ENCODE measurements around the gene RAET1E. TPM values are rescaled to one million over a fixed set of nuclear protein-coding genes. Genes with fewer than 3 reads are reported as not detected.

RAET1E gene
- total and polyA plus RNA-seq, 2 donors (not counting 3 experiments of a cell fraction or from before 2014, with no cell fraction given), result 0.04 TPM; not detected in 1

DNA sequence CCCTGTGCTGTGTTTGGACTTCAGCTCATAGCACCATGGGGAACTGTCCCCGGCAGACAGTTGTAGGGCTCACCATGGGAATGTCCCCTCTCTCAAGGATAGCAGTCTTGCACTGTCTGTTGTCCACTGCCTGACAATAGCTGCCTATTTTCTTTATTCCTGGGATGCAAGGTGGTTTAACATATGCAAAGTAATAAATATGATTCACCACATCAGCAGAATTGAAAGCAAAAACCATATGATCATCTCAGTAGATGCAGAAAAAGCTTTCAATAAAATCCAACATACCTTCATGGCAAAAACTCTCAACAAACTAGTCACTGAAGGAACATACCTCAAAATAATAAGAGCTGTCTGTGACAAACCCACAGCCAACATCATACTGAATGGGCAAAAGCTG is 20.3 kb downstream of the RAET1E start:
- ChIA-PET CTCF (interaction anchor here (1.6 kb wide), 1 partner anchor 12 kb away, joined by 4 read pairs; no protein-coding TSS in a partner anchor), POLR2A (no interaction called here)
- Histone ChIP-seq H4K20me1 (replicated peaks; ENCODE audit: control insufficient read depth, extremely low read depth, insufficient read depth, low read length) (no peaks in the 10 kb centered on the region), H3K4me2 (ENCODE audit: insufficient read depth, low read length) (no peak overlapping the region), H3K9me3 (replicated peaks; ENCODE audit: control insufficient read depth, insufficient read depth, low read length) (no peaks in the 10 kb centered on the region), H3K27me3 (ENCODE audit: control insufficient read depth in 2 of 2, insufficient read depth in 2 of 2, low read length in 2 of 2) (peaks cover 14 to 16% of the 10 kb centered on the region in 2 experiments), H3K9ac (replicated peaks; ENCODE audit: extremely low read depth, insufficient read depth, low read length) (no peak overlapping the region), H3K4me3 (replicated peaks in 1 of 3; ENCODE audit: insufficient read depth in 1 of 3, low read depth in 1 of 3, low read length in 3 of 3) (no peak overlapping the region), H3K36me3 (ENCODE audit: control insufficient read depth in 2 of 2, extremely low read depth in 1 of 2, insufficient read depth in 2 of 2, low read length in 2 of 2) (no peaks in the 10 kb centered on the region), H3K9me1 (replicated peaks; ENCODE audit: control insufficient read depth, extremely low read depth, insufficient read depth, low read length) (no peaks in the 10 kb centered on the region), H2AFZ (ENCODE audit: low read depth, low read length) (no peak overlapping the region), H3K4me1 (ENCODE audit: control insufficient read depth, extremely low read depth, insufficient read depth, low read length) (no peaks in the 10 kb centered on the region), H3K27ac (ENCODE audit: insufficient read depth, low read depth, low read length) (no peak overlapping the region), H3K79me2 (ENCODE audit: control insufficient read depth, insufficient read depth, low read length) (no peaks in the 10 kb centered on the region)
- dilution Hi-C loops (cut with MboI; ENCODE audit: extremely low pct_ligation_motif_present, low sequenced_read_pairs) (no loop called here), intact Hi-C loops (cut with micrococcal nuclease) (no loop called here)
- no peak for TF ChIP-seq EZH2 (IDR thresholded peaks at IDR 0.05; ENCODE audit: borderline replicate concordance, low read depth, low read length, severe bottlenecking)
- TF ChIP-seq, protein P1, sequence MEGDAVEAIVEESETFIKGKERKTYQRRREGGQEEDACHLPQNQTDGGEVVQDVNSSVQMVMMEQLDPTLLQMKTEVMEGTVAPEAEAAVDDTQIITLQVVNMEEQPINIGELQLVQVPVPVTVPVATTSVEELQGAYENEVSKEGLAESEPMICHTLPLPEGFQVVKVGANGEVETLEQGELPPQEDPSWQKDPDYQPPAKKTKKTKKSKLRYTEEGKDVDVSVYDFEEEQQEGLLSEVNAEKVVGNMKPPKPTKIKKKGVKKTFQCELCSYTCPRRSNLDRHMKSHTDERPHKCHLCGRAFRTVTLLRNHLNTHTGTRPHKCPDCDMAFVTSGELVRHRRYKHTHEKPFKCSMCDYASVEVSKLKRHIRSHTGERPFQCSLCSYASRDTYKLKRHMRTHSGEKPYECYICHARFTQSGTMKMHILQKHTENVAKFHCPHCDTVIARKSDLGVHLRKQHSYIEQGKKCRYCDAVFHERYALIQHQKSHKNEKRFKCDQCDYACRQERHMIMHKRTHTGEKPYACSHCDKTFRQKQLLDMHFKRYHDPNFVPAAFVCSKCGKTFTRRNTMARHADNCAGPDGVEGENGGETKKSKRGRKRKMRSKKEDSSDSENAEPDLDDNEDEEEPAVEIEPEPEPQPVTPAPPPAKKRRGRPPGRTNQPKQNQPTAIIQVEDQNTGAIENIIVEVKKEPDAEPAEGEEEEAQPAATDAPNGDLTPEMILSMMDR (IDR thresholded peaks at IDR 0.05; ENCODE audit: extremely low read depth in 1 of 2, insufficient read depth in 1 of 2, low read depth in 1 of 2, low read length in 2 of 2), result no peak
- no TSS peak for BruUV-seq (replicated peaks)
- DNase-seq (ENCODE audit: low read depth, low spot score), result no peak
- no peak for FAIRE-seq

DNA sequence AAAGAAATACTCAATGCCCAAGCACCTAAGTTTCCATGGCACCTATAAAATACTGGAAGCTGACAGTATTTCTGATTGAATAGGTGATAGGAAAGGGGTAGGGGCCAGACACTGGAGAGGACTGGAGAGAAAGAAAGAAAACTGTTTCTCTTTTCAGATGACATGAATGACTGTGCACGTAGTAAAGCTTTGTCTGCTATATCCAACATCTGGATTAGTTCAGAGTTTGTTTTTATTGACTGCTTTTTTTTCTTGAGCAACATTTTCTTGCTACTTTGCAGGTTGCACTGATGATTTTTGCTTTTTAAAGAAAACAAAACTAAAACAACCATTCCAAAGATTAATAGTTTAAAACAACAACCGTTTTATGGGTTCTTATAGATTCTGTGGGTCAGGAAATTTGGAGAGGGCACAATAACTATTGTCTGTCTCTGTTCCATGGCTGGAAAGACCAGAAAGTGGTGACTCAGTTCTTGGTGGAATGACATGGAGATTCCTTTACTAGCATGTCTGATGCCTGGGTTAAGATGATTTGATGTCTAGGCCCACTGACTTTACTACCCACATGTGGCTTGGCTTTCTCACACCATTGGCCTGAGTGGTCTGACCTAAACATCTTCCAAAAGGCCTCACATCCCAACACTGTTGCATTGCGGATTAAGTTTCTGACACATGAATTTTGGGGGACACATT is 21.5 kb downstream of the RAET1E start:
- no TSS peak for BruUV-seq (replicated peaks)
- Histone ChIP-seq H3K4me2 (ENCODE audit: insufficient read depth, low read length) (no peak overlapping the region), H3K4me1 (ENCODE audit: control insufficient read depth, extremely low read depth, insufficient read depth, low read length) (no peaks in the 10 kb centered on the region), H3K79me2 (ENCODE audit: control insufficient read depth, insufficient read depth, low read length) (no peaks in the 10 kb centered on the region), H3K9me3 (replicated peaks; ENCODE audit: control insufficient read depth, insufficient read depth, low read length) (no peaks in the 10 kb centered on the region), H3K27ac (ENCODE audit: insufficient read depth, low read depth, low read length) (no peak overlapping the region), H3K9me1 (replicated peaks; ENCODE audit: control insufficient read depth, extremely low read depth, insufficient read depth, low read length) (no peaks in the 10 kb centered on the region), H4K20me1 (replicated peaks; ENCODE audit: control insufficient read depth, extremely low read depth, insufficient read depth, low read length) (no peaks in the 10 kb centered on the region), H3K9ac (replicated peaks; ENCODE audit: extremely low read depth, insufficient read depth, low read length) (no peak overlapping the region), H3K27me3 (ENCODE audit: control insufficient read depth in 2 of 2, insufficient read depth in 2 of 2, low read length in 2 of 2) (peaks cover 14 to 16% of the 10 kb centered on the region in 2 experiments), H3K4me3 (replicated peaks in 1 of 3; ENCODE audit: insufficient read depth in 1 of 3, low read depth in 1 of 3, low read length in 3 of 3) (no peak overlapping the region), H3K36me3 (ENCODE audit: control insufficient read depth in 2 of 2, extremely low read depth in 1 of 2, insufficient read depth in 2 of 2, low read length in 2 of 2) (no peaks in the 10 kb centered on the region), H2AFZ (ENCODE audit: low read depth, low read length) (no peak overlapping the region)
- POLR2A ChIA-PET, result no interaction called here
- DNase-seq (ENCODE audit: low read depth, low spot score), result no peak
- CTCF ChIA-PET, result no interaction called here
- intact Hi-C loops (cut with micrococcal nuclease), result no loop called here
- TF ChIP-seq EZH2 (IDR thresholded peaks at IDR 0.05; ENCODE audit: borderline replicate concordance, low read depth, low read length, severe bottlenecking) (no peak), JUN (IDR thresholded peaks at IDR 0.05; ENCODE audit: borderline replicate concordance, insufficient read depth, insufficient read length, low read depth) (no peak), FOS (IDR thresholded peaks at IDR 0.05; ENCODE audit: borderline replicate concordance, insufficient read depth, low read length) (no peak), POLR2AphosphoS5 (IDR thresholded peaks at IDR 0.05; ENCODE audit: insufficient read depth, low read depth, low read length) (no peak), GATA2 (IDR thresholded peaks at IDR 0.05; ENCODE audit: insufficient read depth, insufficient read length, low read depth, low read length) (no peak), MYC (IDR thresholded peaks at IDR 0.05; ENCODE audit: low read depth, low read length) (no peak), POLR2A (IDR thresholded peaks at IDR 0.05; ENCODE audit: low read depth, low read length) (no peak)
- TF ChIP-seq, protein P2, sequence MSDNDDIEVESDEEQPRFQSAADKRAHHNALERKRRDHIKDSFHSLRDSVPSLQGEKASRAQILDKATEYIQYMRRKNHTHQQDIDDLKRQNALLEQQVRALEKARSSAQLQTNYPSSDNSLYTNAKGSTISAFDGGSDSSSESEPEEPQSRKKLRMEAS (IDR thresholded peaks at IDR 0.05; ENCODE audit: insufficient read depth, insufficient read length), result no peak
- TF ChIP-seq, protein P1 (IDR thresholded peaks at IDR 0.05; ENCODE audit: extremely low read depth in 1 of 2, insufficient read depth in 1 of 2, low read depth in 1 of 2, low read length in 2 of 2), result no peak
- no peak for FAIRE-seq
- dilution Hi-C loops (cut with MboI; ENCODE audit: extremely low pct_ligation_motif_present, low sequenced_read_pairs), result no loop called here
